Gastroesophageal sphincter (tissue), 3 donors: ENCODE results near the gene PEX1.

ENCODE experiments used
- EP300 ChIP-seq: sonication (generic); formaldehyde crosslinking; IDR thresholded peaks from one replicate; pipeline ENCODE4 v1.6.1; 2017; ENCODE audit warnings: antibody characterized with exemption, mild to moderate bottlenecking
- POLR2A ChIP-seq, 2 donors: fragments of 450-650 bp; IDR thresholded peaks; one replicate each; pipeline ENCODE4 v1.6.1; 2017; ENCODE audit warnings: antibody characterized with exemption in 2 of 2, mild to moderate bottlenecking in 2 of 2, moderate library complexity in 1 of 2
- TF ChIP-seq, protein P1 (sequence below), 4 experiments: fragments of 200-600 bp in 2 of 4; fragments of 450-650 bp in 2 of 4; sonication (generic) in 1 of 4; IDR thresholded peaks; one replicate each; pipeline ENCODE4 v1.5.1; 2017 to 2019; ENCODE audit warnings: antibody characterized with exemption in 4 of 4, mild to moderate bottlenecking in 2 of 4, moderate library complexity in 2 of 4

DNA sequence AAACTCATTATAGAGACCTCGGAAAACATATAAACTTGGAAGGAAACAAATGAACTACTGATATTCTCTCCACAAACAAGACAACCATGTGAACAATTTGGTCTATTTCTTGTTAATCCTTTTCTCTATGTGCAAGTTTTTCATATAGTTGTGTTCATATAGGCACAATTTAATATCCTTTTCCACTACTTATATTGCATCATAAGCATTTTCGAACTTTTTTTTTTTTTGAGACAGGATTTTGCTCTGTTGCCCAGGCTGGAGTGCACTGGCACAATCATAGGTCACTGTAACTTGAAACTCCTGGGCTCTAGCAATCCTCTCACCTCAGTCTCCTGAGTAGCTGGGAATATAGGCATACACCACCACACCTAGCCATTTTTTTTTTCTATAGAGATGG lies 5.2 kb downstream of the PEX1 start:
- TF ChIP-seq, protein P1, sequence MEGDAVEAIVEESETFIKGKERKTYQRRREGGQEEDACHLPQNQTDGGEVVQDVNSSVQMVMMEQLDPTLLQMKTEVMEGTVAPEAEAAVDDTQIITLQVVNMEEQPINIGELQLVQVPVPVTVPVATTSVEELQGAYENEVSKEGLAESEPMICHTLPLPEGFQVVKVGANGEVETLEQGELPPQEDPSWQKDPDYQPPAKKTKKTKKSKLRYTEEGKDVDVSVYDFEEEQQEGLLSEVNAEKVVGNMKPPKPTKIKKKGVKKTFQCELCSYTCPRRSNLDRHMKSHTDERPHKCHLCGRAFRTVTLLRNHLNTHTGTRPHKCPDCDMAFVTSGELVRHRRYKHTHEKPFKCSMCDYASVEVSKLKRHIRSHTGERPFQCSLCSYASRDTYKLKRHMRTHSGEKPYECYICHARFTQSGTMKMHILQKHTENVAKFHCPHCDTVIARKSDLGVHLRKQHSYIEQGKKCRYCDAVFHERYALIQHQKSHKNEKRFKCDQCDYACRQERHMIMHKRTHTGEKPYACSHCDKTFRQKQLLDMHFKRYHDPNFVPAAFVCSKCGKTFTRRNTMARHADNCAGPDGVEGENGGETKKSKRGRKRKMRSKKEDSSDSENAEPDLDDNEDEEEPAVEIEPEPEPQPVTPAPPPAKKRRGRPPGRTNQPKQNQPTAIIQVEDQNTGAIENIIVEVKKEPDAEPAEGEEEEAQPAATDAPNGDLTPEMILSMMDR (IDR thresholded peaks at IDR 0.05) = no peak
- TF ChIP-seq EP300 (no peak), POLR2A (IDR thresholded peaks at IDR 0.05) (no peak)
